Loucy (cell line): Measurements from ENCODE around the gene CASZ1.
A peak's percentile ranks its signal among the peaks of the same experiment; 100 is the strongest.

Experiments used
- H2AFZ ChIP-seq: fragments of 200-600 bp; sonication (generic); 2 replicates; pipeline ENCODE4 v1.6.0; 2016; ENCODE audit warnings: antibody characterized with exemption, mild to moderate bottlenecking, low read length, moderate library complexity
- H3F3A ChIP-seq: fragments of 200-600 bp; 2 replicates; pipeline ENCODE4 v1.6.0; 2016; ENCODE audit warnings: antibody characterized with exemption, low read depth, mild to moderate bottlenecking
- H3K27me3 ChIP-seq: fragments of 200-600 bp; sonication (generic); 2 replicates; pipeline ENCODE4 v1.6.1; 2014; ENCODE audit warnings: low read length, mild to moderate bottlenecking; ENCODE audit not compliant: insufficient read depth, poor library complexity, severe bottlenecking
- H3K36me3 ChIP-seq: fragments of 200-600 bp; sonication (generic); 2 replicates; pipeline ENCODE4 v1.6.1; 2016; ENCODE audit warnings: low read length; ENCODE audit not compliant: insufficient read depth
- H3K4me1 ChIP-seq: fragments of 200-600 bp; sonication (generic); 2 replicates; pipeline ENCODE4 v1.5.1; 2014; ENCODE audit warnings: low read length, mild to moderate bottlenecking; ENCODE audit not compliant: insufficient read depth, poor library complexity, severe bottlenecking
- H3K4me2 ChIP-seq: fragments of 200-600 bp; sonication (generic); 2 replicates; pipeline ENCODE4 v1.6.0; 2014; ENCODE audit warnings: antibody characterized with exemption, low read length, low read depth, mild to moderate bottlenecking; ENCODE audit not compliant: poor library complexity, severe bottlenecking
- H3K4me3 ChIP-seq: fragments of 200-600 bp; sonication (generic); 2 replicates; pipeline ENCODE4 v1.5.1; 2014; ENCODE audit warnings: low read length, mild to moderate bottlenecking, mixed read lengths; ENCODE audit not compliant: poor library complexity, severe bottlenecking
- H3K79me2 ChIP-seq: fragments of 200-600 bp; sonication (generic); 2 replicates; pipeline ENCODE4 v1.6.1; 2014; ENCODE audit warnings: low read length; ENCODE audit not compliant: insufficient read depth
- H3K9ac ChIP-seq: fragments of 200-600 bp; sonication (generic); 2 replicates; pipeline ENCODE4 v1.6.0; 2014; ENCODE audit warnings: mild to moderate bottlenecking, low read depth, low read length, moderate library complexity; ENCODE audit not compliant: poor library complexity, severe bottlenecking
- H3K9me2 ChIP-seq: fragments of 200-600 bp; sonication (generic); replicated peaks from 2 replicates; pipeline ENCODE4 v1.6.1; 2016; ENCODE audit warnings: low read depth, low read length, mixed read lengths
- H3K9me3 ChIP-seq: fragments of 200-600 bp; sonication (generic); 2 replicates; pipeline ENCODE4 v1.6.1; 2014; ENCODE audit warnings: mild to moderate bottlenecking, antibody characterized with exemption, low read length, low read depth; ENCODE audit not compliant: insufficient read depth
- H4K20me1 ChIP-seq: fragments of 200-600 bp; sonication (generic); 2 replicates; pipeline ENCODE4 v1.6.0; 2014; ENCODE audit warnings: antibody characterized with exemption, low read length, mild to moderate bottlenecking; ENCODE audit not compliant: insufficient read depth, poor library complexity, severe bottlenecking
- EZH2phosphoT487 ChIP-seq: fragments of 200-600 bp; IDR thresholded peaks from 2 replicates; pipeline ENCODE4 v1.6.1; 2018; ENCODE audit warnings: antibody characterized with exemption, mild to moderate bottlenecking, moderate library complexity, borderline replicate concordance
- TF ChIP-seq, protein P1 (sequence below): fragments of 200-600 bp; sonication (generic); conservative IDR thresholded peaks from 2 replicates; pipeline ENCODE4 v1.5.1; 2014; ENCODE audit warnings: mild to moderate bottlenecking, antibody characterized with exemption, low read length

CASZ1 gene

DNA sequence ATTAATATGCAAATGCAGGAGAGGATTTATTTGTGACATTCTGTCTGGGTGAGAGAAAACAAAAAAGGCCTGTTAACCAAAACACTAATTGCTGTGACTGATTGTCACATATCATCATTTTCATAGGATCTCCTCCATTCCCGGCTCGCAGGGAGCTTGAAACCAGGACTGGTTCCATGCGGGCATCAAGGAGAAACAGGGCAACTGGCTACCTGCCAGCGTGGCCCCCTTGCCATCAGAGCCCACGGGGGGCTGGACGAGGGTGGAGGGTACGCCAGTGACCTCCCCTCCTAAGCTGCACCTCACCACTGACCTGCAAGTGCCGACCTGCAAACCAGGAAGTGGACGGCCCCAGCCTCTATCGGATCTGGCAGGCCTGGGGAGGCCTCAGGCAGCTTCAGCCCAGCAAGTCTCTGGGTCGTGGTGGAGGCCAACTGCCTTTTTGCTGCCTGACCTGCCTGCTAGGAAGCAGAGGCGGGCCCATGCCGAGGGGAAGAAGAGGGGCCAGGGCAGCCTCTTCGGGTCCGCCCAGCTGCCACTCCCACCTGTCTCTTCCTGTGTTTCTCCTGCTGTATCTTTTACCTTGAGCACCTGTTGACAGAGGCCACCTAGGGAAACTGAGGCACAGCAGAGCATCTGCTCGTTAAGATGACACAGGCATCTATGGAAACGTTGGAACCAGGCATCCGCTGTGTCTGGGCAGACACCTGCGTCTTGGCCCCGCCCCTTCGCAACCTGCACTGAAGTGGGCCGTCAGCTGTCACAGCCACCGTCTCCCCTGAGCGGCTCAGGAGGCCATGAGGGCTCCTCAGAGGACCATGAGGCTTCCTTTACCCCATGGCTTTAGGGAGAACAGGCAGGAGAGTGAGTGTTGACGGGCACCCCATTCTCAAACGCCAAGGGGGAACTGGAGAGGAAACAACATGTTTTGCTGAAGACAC is 74.8 kb downstream of the CASZ1 start:
- H3K4me2 ChIP-seq: no peak overlapping the region

DNA sequence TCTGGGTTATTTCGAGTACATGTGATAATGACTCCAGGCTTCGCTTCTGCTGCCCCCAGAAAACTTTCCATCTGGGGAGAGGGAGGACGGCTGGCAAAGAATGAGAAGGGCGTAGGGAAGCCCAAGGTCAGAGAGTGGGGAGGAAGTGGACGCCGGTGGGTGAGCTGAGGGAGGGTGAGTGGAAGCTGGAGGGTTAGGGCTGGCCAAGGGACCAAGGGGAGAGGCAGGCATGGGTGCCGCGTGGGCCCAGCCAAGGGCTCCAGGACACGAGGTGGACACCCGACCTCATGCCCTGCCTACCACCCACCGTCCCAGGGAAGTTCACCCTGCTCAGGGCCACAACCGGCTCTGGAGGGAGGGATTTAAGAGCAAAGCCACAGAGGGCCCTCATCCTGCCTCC is 75.8 kb downstream of the CASZ1 start:
- H3K79me2 ChIP-seq: no peaks in the 10 kb centered on the region
- no peaks in the 10 kb centered on the region for H3K36me3 ChIP-seq
- H3K4me2 ChIP-seq: no peak overlapping the region
- no peaks in the 10 kb centered on the region for H3K9me3 ChIP-seq
- H2AFZ ChIP-seq: no peak overlapping the region
- H3K9ac ChIP-seq: no peak overlapping the region
- H3K27me3 ChIP-seq: no peaks in the 10 kb centered on the region
- no peaks in the 10 kb centered on the region for H4K20me1 ChIP-seq
- no peak overlapping the region for H3K4me3 ChIP-seq
- TF ChIP-seq, protein P1, sequence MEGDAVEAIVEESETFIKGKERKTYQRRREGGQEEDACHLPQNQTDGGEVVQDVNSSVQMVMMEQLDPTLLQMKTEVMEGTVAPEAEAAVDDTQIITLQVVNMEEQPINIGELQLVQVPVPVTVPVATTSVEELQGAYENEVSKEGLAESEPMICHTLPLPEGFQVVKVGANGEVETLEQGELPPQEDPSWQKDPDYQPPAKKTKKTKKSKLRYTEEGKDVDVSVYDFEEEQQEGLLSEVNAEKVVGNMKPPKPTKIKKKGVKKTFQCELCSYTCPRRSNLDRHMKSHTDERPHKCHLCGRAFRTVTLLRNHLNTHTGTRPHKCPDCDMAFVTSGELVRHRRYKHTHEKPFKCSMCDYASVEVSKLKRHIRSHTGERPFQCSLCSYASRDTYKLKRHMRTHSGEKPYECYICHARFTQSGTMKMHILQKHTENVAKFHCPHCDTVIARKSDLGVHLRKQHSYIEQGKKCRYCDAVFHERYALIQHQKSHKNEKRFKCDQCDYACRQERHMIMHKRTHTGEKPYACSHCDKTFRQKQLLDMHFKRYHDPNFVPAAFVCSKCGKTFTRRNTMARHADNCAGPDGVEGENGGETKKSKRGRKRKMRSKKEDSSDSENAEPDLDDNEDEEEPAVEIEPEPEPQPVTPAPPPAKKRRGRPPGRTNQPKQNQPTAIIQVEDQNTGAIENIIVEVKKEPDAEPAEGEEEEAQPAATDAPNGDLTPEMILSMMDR: no peak
- no peak for TF ChIP-seq EZH2phosphoT487
- H3K4me1 ChIP-seq: peaks cover 7% of the 10 kb centered on the region
- H3F3A ChIP-seq: no peaks in the 10 kb centered on the region
- H3K9me2 ChIP-seq: no peaks in the 10 kb centered on the region

More for the DNA sequence above, 74.8 kb downstream of the CASZ1 start:
- peak overlapping the region; percentile 12 for H3K9ac ChIP-seq
- peaks cover 7% of the 10 kb centered on the region for H3K4me1 ChIP-seq
- no peaks in the 10 kb centered on the region for H3K9me2 ChIP-seq
- no peaks in the 10 kb centered on the region for H4K20me1 ChIP-seq
- no peaks in the 10 kb centered on the region for H3F3A ChIP-seq
- no peaks in the 10 kb centered on the region for H3K27me3 ChIP-seq
- H2AFZ ChIP-seq: no peak overlapping the region; the same call in 1 of the 2 replicates
- TF ChIP-seq, protein P1: no peak
- no peak for TF ChIP-seq EZH2phosphoT487
- no peaks in the 10 kb centered on the region for H3K9me3 ChIP-seq
- no peaks in the 10 kb centered on the region for H3K36me3 ChIP-seq
- H3K79me2 ChIP-seq: no peaks in the 10 kb centered on the region
- H3K4me3 ChIP-seq: no peak overlapping the region

DNA sequence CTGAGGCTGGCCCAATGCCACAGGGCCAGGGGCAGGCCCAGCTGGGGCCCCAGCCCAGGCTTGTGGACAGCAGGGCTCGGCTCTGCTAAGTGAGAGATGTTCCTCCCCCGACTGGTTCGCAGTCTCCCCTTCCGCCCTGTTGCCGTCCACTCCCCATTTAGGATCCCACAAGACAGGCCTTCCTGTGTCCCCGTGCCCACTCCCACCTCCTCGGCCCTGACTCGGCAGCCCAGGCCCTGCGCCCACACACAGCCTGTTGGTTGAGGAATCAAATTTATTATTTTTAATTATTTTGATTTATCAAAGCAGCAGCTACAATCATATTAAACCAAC is 78.4 kb downstream of the CASZ1 start:
- no peaks in the 10 kb centered on the region for H3K9me2 ChIP-seq
- H3K36me3 ChIP-seq: no peaks in the 10 kb centered on the region
- no peak overlapping the region for H3K4me2 ChIP-seq
- no peaks in the 10 kb centered on the region for H4K20me1 ChIP-seq
- no peaks in the 10 kb centered on the region for H3K79me2 ChIP-seq
- no peaks in the 10 kb centered on the region for H3K4me1 ChIP-seq
- no peak for TF ChIP-seq EZH2phosphoT487
- TF ChIP-seq, protein P1: no peak
- H3K9ac ChIP-seq: no peak overlapping the region
- H3F3A ChIP-seq: no peaks in the 10 kb centered on the region
- H3K4me3 ChIP-seq: no peak overlapping the region
- no peaks in the 10 kb centered on the region for H3K27me3 ChIP-seq
- no peaks in the 10 kb centered on the region for H3K9me3 ChIP-seq
- H2AFZ ChIP-seq: no peak overlapping the region
